Stimulated activated CD4-positive, alpha-beta T cell treated with anti-CD3 and anti-CD28 coated beads, Interleukin-1b, Interleukin-23, amount 100 ng/mL, for 4 hours (primary cell): ENCODE data around the gene FAM240A.

Source experiments
- DNase-seq, 2 donors: peaks; one replicate each; pipeline ENCODE4 v3.0.0-alpha.2; 2020; ENCODE audit warnings: low read depth in 2 of 2

The FAM240A gene

DNA sequence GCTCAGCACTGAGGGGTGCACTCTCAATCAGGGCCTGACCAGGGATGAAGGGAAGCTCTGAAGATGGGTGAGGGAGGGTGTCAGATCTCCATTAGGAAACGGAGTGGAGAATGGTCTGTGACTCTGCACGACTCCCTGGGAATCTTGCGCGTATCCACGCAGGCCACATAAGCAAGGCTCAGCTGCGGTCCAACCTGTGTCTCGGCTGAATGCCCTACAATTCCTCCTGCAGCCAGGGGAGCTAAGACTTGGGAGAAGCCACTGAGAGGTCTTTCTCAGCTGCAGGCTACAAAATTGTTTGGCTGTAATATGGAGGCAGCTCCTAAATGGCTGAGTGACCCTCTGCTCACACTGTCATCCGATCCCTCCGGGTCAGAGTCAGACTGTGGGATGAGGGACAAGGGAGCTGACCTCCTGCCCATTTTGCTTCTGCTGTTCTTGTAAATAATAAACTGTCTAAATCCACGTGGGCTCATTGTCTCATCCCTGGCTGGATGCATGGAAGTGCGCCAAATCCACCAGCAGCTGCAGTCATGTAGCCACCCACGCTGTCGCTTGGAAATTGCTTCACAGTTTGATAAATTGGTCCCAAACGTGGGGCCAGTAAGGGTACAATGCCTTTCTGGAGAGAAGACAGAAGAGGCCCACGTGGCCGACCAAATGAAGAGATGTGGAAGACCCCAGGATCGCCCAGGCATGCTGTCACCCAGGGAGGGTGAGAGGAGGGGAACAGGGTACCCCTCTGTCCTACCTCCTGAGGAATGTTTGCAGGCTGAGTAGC lies 50.6 kb downstream of the FAM240A start:
- no peak for DNase-seq

DNA sequence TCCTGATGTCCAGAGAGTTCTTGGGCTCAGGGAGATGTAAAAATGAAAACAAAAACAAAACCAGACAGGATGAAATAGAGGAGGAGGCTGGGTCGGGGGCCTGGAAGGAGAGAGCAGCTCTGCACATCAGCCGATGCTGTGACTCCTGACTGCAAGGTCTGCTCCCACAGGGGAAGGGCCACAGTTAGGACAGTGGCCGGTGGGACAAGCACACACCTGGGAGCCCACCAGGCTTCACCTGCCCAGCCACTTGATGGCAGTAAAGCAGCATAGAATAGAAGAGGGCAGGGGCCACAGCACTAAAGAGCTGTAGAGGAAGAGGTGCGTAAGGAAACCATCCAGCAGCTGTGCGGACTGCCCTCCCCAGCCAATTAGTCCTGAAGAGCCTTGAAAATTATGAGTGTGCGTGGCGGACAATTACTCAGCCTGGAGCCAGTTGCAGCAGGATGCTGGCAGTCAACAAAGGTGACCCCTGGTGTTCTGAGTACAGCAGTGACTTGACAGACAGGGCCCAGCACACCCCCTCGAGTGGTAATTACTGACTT lies 51.3 kb downstream of the FAM240A start:
- DNase-seq = no peak

GRCh38 chr3:46664188-46664970 lies 52.1 kb downstream of the FAM240A start:
- DNase-seq = no peak

- no peak for DNase-seq
Measured at GRCh38 chr3:46664971-46665762, 52.8 kb downstream of the FAM240A start.

- DNase-seq = no peak
Measured at GRCh38 chr3:46665763-46666452, 53.6 kb downstream of the FAM240A start.

- DNase-seq = no peak
Measured at GRCh38 chr3:46666453-46666845, 54.1 kb downstream of the FAM240A start.

GRCh38 chr3:46667061-46667621 lies 54.8 kb downstream of the FAM240A start:
- DNase-seq = no peak

GRCh38 chr3:46667657-46668056 lies 55.3 kb downstream of the FAM240A start:
- no peak for DNase-seq

- no peak for DNase-seq
Measured at GRCh38 chr3:46668116-46668515, 55.8 kb downstream of the FAM240A start.

- DNase-seq = no peak
Measured at GRCh38 chr3:46668591-46668990, 56.3 kb downstream of the FAM240A start.

GRCh38 chr3:46669191-46669999 lies 57.1 kb downstream of the FAM240A start:
- no peak for DNase-seq

DNA sequence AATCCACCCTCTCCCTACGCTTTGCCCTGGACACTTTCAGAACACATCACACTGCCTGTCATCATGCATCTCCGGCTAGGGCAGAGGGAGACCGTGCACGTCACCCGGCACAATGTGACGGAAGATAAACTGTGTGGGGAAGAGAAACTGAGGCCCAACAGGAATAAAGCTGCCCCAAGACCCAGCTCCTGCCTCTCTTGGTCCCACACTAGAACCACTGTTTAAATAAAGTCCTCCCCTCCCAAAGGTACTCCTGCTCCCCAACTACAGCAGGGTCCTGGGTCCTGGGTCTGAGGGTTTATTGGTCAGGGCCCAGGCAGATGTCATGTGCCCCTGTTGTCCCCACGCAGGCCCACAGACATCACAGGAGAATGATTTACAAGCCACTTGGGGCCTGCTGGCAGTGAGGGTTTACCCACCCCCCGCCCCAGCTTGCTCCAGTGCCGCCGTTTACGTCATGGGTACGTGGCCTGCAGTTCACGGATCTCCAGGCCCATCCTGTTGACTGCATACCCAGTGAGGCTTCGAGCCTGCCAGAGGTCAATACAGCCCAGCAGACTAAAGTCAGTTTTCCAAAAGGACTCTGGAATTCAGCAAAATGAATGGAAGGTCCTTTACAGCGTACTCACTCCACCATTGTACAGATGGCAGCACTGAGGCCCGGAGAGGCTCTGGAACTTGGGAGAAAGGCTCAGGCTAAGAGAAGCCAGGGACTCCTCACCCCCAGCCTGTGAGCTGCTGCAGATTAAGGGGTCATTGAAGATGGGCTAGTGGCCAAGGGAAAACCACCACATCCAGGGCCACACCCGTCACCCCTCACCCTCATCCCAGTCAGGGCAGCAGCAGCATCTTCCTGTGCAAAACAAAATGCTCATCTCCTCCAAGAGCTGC lies 57.9 kb downstream of the FAM240A start:
- no peak for DNase-seq

GRCh38 chr3:46670891-46671427 lies 58.6 kb downstream of the FAM240A start:
- no peak for DNase-seq

- no peak for DNase-seq
Measured at GRCh38 chr3:46671541-46672348, 59.4 kb downstream of the FAM240A start.

GRCh38 chr3:46672349-46672695 lies 60.0 kb downstream of the FAM240A start:
- DNase-seq = no peak

- DNase-seq = no peak
Measured at GRCh38 chr3:46673151-46674030, 61.1 kb downstream of the FAM240A start.
